HEK293 (cell line): ENCODE measurements around the gene LEPR.

ENCODE experiments used
- GLI4 ChIP-seq: fragments of 450-650 bp; formaldehyde crosslinking; IDR thresholded peaks from 2 replicates; pipeline ENCODE4 v1.5.1; 2016; ENCODE audit warnings: missing biosample characterization, missing genetic modification characterization
- KLF10 ChIP-seq: fragments of 450-650 bp; IDR thresholded peaks from 2 replicates; pipeline ENCODE4 v1.5.1; 2018; ENCODE audit warnings: missing biosample characterization, mild to moderate bottlenecking, missing genetic modification characterization
- KLF7 ChIP-seq: fragments of 450-650 bp; formaldehyde crosslinking; IDR thresholded peaks from 2 replicates; pipeline ENCODE4 v1.5.1; 2016; ENCODE audit warnings: missing biosample characterization, missing genetic modification characterization, borderline replicate concordance
- MYNN ChIP-seq: fragments of 450-650 bp; formaldehyde crosslinking; IDR thresholded peaks from 2 replicates; pipeline ENCODE4 v1.5.1; 2016; ENCODE audit warnings: missing biosample characterization, missing genetic modification characterization, borderline replicate concordance
- SALL2 ChIP-seq: fragments of 450-650 bp; formaldehyde crosslinking; IDR thresholded peaks from 2 replicates; pipeline ENCODE4 v1.5.0; 2017; ENCODE audit warnings: missing biosample characterization, mild to moderate bottlenecking, missing genetic modification characterization, borderline replicate concordance
- SP2 ChIP-seq: fragments of 450-650 bp; formaldehyde crosslinking; IDR thresholded peaks from 2 replicates; pipeline ENCODE4 v1.5.1; 2016; ENCODE audit warnings: missing biosample characterization, missing genetic modification characterization
- YY2 ChIP-seq: fragments of 450-650 bp; formaldehyde crosslinking; IDR thresholded peaks from 2 replicates; pipeline ENCODE4 v1.5.1; 2016; ENCODE audit warnings: missing biosample characterization, missing genetic modification characterization
- ZBTB7A ChIP-seq: fragments of 450-650 bp; formaldehyde crosslinking; IDR thresholded peaks from 2 replicates; pipeline ENCODE4 v1.5.1; 2016; ENCODE audit warnings: low read depth, missing biosample characterization, missing genetic modification characterization
- ZFHX2 ChIP-seq: fragments of 450-650 bp; formaldehyde crosslinking; conservative IDR thresholded peaks from 2 replicates; pipeline ENCODE4 v1.5.1; 2016; ENCODE audit warnings: missing biosample characterization, missing genetic modification characterization
- ZIC2 ChIP-seq: fragments of 450-650 bp; formaldehyde crosslinking; IDR thresholded peaks from 2 replicates; pipeline ENCODE4 v1.5.1; 2016; ENCODE audit warnings: missing biosample characterization, missing genetic modification characterization
- ZNF114 ChIP-seq: fragments of 450-650 bp; formaldehyde crosslinking; IDR thresholded peaks from 2 replicates; pipeline ENCODE4 v1.5.0; 2017; ENCODE audit warnings: missing biosample characterization, missing genetic modification characterization
- ZNF133 ChIP-seq: fragments of 450-650 bp; formaldehyde crosslinking; IDR thresholded peaks from 2 replicates; pipeline ENCODE4 v1.5.1; 2016; ENCODE audit warnings: missing biosample characterization, missing genetic modification characterization
- ZNF146 ChIP-seq: fragments of 450-650 bp; formaldehyde crosslinking; IDR thresholded peaks from 2 replicates; pipeline ENCODE4 v1.5.1; 2016; ENCODE audit warnings: missing biosample characterization, missing genetic modification characterization
- ZNF155 ChIP-seq: fragments of 450-650 bp; formaldehyde crosslinking; IDR thresholded peaks from 2 replicates; pipeline ENCODE4 v1.5.1; 2016; ENCODE audit warnings: missing biosample characterization, missing genetic modification characterization
- ZNF169 ChIP-seq: fragments of 450-650 bp; formaldehyde crosslinking; IDR thresholded peaks from 2 replicates; pipeline ENCODE4 v1.5.1; 2016; ENCODE audit warnings: missing biosample characterization, missing genetic modification characterization
- ZNF211 ChIP-seq: fragments of 450-650 bp; formaldehyde crosslinking; IDR thresholded peaks from 2 replicates; pipeline ENCODE4 v1.5.1; 2016; ENCODE audit warnings: low read depth, missing biosample characterization, missing genetic modification characterization
- ZNF223 ChIP-seq: fragments of 450-650 bp; formaldehyde crosslinking; IDR thresholded peaks from 2 replicates; pipeline ENCODE4 v1.5.1; 2016; ENCODE audit warnings: missing biosample characterization, missing genetic modification characterization
- ZNF274 ChIP-seq, 2 experiments: fragments of 200-500 bp in 1 of 2; fragments of 450-650 bp in 1 of 2; sonication (Bioruptor generic) in 1 of 2; formaldehyde crosslinking in 1 of 2; IDR thresholded peaks; 2 replicates each; pipeline versions ENCODE4 v1.5.1 to v1.6.1; 2014 to 2016; ENCODE audit warnings: borderline replicate concordance in 1 of 2, inconsistent platforms in 1 of 2, low read length in 1 of 2, missing biosample characterization in 1 of 2, missing genetic modification characterization in 1 of 2
- ZNF292 ChIP-seq: fragments of 450-650 bp; formaldehyde crosslinking; IDR thresholded peaks from 2 replicates; pipeline ENCODE4 v1.5.1; 2016; ENCODE audit warnings: low read depth, missing biosample characterization, missing genetic modification characterization, borderline replicate concordance
- ZNF391 ChIP-seq: fragments of 450-650 bp; formaldehyde crosslinking; IDR thresholded peaks from 2 replicates; pipeline ENCODE4 v1.5.1; 2016; ENCODE audit warnings: low read depth, missing biosample characterization, missing genetic modification characterization, borderline replicate concordance
- ZNF521 ChIP-seq: fragments of 450-650 bp; formaldehyde crosslinking; IDR thresholded peaks from 2 replicates; pipeline ENCODE4 v1.5.1; 2017; ENCODE audit warnings: missing biosample characterization, mild to moderate bottlenecking, missing genetic modification characterization
- ZNF544 ChIP-seq: fragments of 450-650 bp; formaldehyde crosslinking; IDR thresholded peaks from 2 replicates; pipeline ENCODE4 v1.5.0; 2017; ENCODE audit warnings: missing biosample characterization, missing genetic modification characterization
- ZNF555 ChIP-seq: fragments of 450-650 bp; formaldehyde crosslinking; conservative IDR thresholded peaks from 2 replicates; pipeline ENCODE4 v1.5.1; 2017; ENCODE audit warnings: missing biosample characterization, mild to moderate bottlenecking, missing genetic modification characterization, inconsistent platforms
- ZNF610 ChIP-seq: fragments of 450-650 bp; formaldehyde crosslinking; IDR thresholded peaks from 2 replicates; pipeline ENCODE4 v1.5.1; 2016; ENCODE audit warnings: missing biosample characterization, missing genetic modification characterization, borderline replicate concordance
- ZNF660 ChIP-seq: fragments of 450-650 bp; IDR thresholded peaks from 2 replicates; pipeline ENCODE4 v1.5.1; 2018; ENCODE audit warnings: missing biosample characterization, mild to moderate bottlenecking, missing genetic modification characterization
- ZNF701 ChIP-seq: fragments of 450-650 bp; formaldehyde crosslinking; IDR thresholded peaks from 2 replicates; pipeline ENCODE4 v1.5.1; 2016; ENCODE audit warnings: missing biosample characterization, missing genetic modification characterization
- ZNF776 ChIP-seq: fragments of 450-650 bp; formaldehyde crosslinking; IDR thresholded peaks from 2 replicates; pipeline ENCODE4 v1.5.0; 2017; ENCODE audit warnings: missing biosample characterization, missing genetic modification characterization, borderline replicate concordance
- ZNF777 ChIP-seq: fragments of 450-650 bp; formaldehyde crosslinking; IDR thresholded peaks from 2 replicates; pipeline ENCODE4 v1.5.1; 2017; ENCODE audit warnings: missing biosample characterization, missing genetic modification characterization, borderline replicate concordance
- TF ChIP-seq, protein P1 (sequence below): sonication (generic); formaldehyde crosslinking; IDR thresholded peaks from 2 replicates; pipeline ENCODE4 v1.8.1; 2022; ENCODE audit warnings: mild to moderate bottlenecking, moderate library complexity, missing genetic modification reagents
- TF ChIP-seq, protein P2 (sequence below): fragments of 450-650 bp; formaldehyde crosslinking; IDR thresholded peaks from 2 replicates; pipeline ENCODE4 v1.5.1; 2016; ENCODE audit warnings: missing biosample characterization, missing genetic modification characterization
- TF ChIP-seq, protein P3 (sequence below): fragments of 450-650 bp; formaldehyde crosslinking; IDR thresholded peaks from 2 replicates; pipeline ENCODE4 v1.5.1; 2016; ENCODE audit warnings: missing biosample characterization, missing genetic modification characterization
- TF ChIP-seq, protein P4 (sequence below): fragments of 450-650 bp; formaldehyde crosslinking; IDR thresholded peaks from 2 replicates; pipeline ENCODE4 v1.5.1; 2017; ENCODE audit warnings: missing biosample characterization, missing genetic modification characterization
- TF ChIP-seq, protein P5 (sequence below): fragments of 450-650 bp; formaldehyde crosslinking; IDR thresholded peaks from 2 replicates; pipeline ENCODE4 v1.5.1; 2016; ENCODE audit warnings: missing biosample characterization, missing genetic modification characterization

LEPR gene

DNA sequence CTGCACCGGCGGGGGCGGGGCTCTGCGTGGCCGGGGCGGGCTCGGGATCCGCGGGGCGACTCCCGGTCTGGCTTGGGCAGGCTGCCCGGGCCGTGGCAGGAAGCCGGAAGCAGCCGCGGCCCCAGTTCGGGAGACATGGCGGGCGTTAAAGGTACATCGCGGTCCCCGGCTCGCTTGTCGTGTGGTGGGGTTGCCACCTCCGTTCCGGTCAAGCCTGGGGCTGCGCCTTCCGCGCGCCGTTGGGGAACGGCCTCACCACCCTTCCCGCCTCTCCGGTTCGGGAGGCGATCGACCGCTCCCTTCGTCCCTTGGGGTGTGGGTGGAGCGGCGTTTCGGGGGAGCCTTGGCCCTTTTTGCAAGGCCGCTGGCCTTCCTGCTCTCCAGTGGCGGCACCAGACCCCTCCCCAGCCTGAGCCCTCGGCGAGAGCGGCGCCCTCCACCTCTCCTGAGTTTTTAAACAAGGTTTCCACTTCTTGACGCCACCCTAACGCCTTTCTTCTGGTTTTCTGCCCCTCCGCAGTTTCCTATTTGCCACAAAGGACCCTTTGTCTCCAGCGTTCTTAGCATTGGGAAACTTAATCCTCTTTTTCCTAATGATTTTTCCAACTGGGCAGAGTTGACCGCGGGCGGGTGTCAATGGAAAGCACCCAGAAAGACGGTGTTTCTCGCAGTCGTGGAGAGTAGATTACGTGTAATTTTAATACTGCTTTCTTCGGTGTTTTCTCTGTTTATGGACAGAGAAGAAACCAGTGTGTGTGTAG lies at the start of gene LEPR, which contains the start of gene LEPROT (continued):
- TF ChIP-seq ZNF610 (peak; percentile 84; the same call in 1 of the 2 replicates), ZFHX2 (peak; percentile 73), ZNF211 (tag by site-specific recombination) (no peak), KLF7 (tag by site-specific recombination) (0 out of 2 replicates have a peak, but pooled peaks have one; percentile 33), ZNF391 (tag by site-specific recombination) (peak; percentile 73; the same call in 1 of the 2 replicates), ZNF292 (tag by site-specific recombination) (no peak), KLF10 (tag by site-specific recombination) (peak; percentile 37; the same call in 1 of the 2 replicates), GLI4 (peak; percentile 66; the same call in 1 of the 2 replicates), ZNF169 (tag by site-specific recombination) (no peak), ZBTB7A (no peak), ZNF544 (tag by site-specific recombination) (no peak), ZNF660 (tag by site-specific recombination) (peak; percentile 62), SALL2 (no peak), ZNF274 (IDR thresholded peaks at IDR 0.05; ENCODE audit: low read length) (no peak), ZNF274 (tag by site-specific recombination; IDR thresholded peaks at IDR 0.05; ENCODE audit: borderline replicate concordance) (no peak), ZNF777 (tag by site-specific recombination) (peak; percentile 80; the same call in 1 of the 2 replicates), ZNF701 (tag by site-specific recombination) (no peak), ZNF155 (tag by site-specific recombination) (no peak), ZIC2 (no peak), ZNF133 (tag by site-specific recombination) (no peak), ZNF223 (no peak), ZNF114 (tag by site-specific recombination) (no peak), ZNF776 (tag by site-specific recombination) (no peak), ZNF521 (tag by site-specific recombination) (no peak), SP2 (no peak; the same call in 1 of the 2 replicates), ZNF555 (no peak), YY2 (peak; percentile 84), ZNF146 (no peak), MYNN (tag by site-specific recombination) (no peak)
- TF ChIP-seq, protein P1, sequence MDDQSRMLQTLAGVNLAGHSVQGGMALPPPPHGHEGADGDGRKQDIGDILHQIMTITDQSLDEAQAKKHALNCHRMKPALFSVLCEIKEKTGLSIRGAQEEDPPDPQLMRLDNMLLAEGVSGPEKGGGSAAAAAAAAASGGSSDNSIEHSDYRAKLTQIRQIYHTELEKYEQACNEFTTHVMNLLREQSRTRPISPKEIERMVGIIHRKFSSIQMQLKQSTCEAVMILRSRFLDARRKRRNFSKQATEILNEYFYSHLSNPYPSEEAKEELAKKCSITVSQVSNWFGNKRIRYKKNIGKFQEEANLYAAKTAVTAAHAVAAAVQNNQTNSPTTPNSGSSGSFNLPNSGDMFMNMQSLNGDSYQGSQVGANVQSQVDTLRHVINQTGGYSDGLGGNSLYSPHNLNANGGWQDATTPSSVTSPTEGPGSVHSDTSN: 0 out of 2 replicates have a peak, but pooled peaks have one; percentile 29
- TF ChIP-seq, protein P2, sequence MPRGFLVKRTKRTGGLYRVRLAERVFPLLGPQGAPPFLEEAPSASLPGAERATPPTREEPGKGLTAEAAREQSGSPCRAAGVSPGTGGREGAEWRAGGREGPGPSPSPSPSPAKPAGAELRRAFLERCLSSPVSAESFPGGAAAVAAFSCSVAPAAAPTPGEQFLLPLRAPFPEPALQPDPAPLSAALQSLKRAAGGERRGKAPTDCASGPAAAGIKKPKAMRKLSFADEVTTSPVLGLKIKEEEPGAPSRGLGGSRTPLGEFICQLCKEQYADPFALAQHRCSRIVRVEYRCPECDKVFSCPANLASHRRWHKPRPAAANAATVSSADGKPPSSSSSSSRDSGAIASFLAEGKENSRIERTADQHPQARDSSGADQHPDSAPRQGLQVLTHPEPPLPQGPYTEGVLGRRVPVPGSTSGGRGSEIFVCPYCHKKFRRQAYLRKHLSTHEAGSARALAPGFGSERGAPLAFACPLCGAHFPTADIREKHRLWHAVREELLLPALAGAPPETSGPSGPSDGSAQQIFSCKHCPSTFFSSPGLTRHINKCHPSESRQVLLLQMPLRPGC (tag by site-specific recombination): peak; percentile 63
- TF ChIP-seq, protein P3, sequence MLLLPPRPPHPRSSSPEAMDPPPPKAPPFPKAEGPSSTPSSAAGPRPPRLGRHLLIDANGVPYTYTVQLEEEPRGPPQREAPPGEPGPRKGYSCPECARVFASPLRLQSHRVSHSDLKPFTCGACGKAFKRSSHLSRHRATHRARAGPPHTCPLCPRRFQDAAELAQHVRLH (tag by site-specific recombination): no peak
- TF ChIP-seq, protein P4, sequence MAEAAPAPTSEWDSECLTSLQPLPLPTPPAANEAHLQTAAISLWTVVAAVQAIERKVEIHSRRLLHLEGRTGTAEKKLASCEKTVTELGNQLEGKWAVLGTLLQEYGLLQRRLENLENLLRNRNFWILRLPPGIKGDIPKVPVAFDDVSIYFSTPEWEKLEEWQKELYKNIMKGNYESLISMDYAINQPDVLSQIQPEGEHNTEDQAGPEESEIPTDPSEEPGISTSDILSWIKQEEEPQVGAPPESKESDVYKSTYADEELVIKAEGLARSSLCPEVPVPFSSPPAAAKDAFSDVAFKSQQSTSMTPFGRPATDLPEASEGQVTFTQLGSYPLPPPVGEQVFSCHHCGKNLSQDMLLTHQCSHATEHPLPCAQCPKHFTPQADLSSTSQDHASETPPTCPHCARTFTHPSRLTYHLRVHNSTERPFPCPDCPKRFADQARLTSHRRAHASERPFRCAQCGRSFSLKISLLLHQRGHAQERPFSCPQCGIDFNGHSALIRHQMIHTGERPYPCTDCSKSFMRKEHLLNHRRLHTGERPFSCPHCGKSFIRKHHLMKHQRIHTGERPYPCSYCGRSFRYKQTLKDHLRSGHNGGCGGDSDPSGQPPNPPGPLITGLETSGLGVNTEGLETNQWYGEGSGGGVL (tag by site-specific recombination): peak; percentile 47; the same call in 1 of the 2 replicates
- TF ChIP-seq, protein P5, sequence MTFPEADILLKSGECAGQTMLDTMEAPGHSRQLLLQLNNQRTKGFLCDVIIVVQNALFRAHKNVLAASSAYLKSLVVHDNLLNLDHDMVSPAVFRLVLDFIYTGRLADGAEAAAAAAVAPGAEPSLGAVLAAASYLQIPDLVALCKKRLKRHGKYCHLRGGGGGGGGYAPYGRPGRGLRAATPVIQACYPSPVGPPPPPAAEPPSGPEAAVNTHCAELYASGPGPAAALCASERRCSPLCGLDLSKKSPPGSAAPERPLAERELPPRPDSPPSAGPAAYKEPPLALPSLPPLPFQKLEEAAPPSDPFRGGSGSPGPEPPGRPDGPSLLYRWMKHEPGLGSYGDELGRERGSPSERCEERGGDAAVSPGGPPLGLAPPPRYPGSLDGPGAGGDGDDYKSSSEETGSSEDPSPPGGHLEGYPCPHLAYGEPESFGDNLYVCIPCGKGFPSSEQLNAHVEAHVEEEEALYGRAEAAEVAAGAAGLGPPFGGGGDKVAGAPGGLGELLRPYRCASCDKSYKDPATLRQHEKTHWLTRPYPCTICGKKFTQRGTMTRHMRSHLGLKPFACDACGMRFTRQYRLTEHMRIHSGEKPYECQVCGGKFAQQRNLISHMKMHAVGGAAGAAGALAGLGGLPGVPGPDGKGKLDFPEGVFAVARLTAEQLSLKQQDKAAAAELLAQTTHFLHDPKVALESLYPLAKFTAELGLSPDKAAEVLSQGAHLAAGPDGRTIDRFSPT (tag by site-specific recombination): peak; percentile 72
